HG03045 (cell line): ENCODE data around the gene ZDHHC1.

ENCODE experiments used
- ATAC-seq: cut with Tn5 transposase; IDR thresholded peaks from one replicate; pipeline ENCODE4 v1.9.1; 2021; ENCODE audit warnings: mild to moderate bottlenecking, moderate library complexity; ENCODE audit not compliant: unreplicated experiment

Gene ZDHHC1

DNA sequence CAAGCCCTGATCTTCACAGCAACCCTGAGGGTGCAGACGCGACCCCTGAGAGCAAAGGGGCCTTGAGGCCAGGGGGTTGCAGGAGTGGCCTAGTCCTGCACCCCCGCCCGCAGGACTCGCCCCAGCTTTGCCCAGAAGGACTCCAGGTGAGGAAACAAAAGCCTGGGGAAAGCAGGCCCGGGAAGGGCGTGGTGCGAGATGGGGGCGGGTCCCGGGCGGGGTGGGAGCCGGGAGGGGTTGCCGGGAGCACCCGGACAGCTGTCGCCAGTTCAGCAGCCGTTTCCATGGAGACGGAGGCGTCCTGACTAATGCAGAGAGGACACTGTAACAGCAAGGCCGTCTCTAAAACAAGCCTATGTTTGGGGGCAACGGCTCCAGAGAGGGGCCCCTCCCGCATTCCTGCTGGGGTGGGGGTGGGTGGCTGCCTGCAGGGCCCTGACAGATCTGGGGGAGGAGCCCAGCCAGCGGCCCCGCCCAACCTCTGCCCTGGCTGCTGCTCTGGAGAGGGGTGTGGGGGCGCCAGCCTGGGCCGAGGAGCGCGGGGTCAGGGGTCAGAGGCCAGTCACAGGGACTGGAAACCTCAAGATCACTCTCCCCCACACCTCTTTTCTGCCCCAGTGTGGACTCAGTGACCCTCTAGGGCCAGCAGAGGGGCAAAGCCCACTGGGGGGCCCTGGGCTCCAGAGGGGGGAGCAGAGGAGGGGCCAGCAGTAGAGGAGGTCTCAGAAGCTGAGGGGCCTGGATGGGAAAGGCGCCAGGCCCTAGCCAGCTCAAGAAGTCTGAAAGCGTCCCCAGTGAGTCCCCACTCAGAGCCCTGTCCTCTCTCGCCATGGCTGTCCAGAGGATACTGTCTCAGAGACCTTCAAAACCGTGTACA, 19.9 kb downstream of the ZDHHC1 start:
- ATAC-seq, result no peak

DNA sequence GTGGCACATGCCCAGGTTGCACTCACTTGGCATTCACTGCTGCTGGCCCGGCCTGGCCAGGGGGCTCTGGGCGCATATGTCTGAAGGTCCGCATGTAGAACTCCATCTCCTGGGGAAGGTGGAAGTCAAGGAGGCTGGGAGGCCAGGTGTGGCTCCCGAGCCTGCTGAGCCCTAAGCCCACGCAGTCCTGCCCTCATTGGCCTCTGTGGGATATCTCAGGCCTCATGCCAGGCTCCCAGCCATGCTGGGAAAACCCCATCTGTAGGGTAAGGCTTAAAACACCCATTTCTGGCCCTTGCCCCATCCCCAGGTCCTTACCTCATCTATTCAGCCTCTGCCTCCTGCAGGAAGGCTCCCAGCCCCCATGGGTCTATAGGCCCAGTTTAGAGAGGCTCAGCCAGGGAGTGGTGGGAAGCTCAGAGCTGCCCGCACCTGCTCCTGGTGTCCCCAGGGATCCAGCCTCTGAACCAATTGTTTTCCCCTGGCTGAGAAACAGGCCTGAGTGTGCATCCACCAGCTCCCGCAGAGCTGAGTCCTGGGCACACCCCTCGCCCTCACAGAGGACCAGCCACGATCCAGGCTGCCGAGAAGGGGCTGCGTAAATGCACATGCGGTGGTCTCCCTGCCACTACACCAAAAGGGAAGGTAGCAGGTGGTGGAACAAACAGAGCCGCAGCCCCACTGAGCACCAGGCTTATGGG, 20.7 kb downstream of the ZDHHC1 start:
- ATAC-seq, result no peak

DNA sequence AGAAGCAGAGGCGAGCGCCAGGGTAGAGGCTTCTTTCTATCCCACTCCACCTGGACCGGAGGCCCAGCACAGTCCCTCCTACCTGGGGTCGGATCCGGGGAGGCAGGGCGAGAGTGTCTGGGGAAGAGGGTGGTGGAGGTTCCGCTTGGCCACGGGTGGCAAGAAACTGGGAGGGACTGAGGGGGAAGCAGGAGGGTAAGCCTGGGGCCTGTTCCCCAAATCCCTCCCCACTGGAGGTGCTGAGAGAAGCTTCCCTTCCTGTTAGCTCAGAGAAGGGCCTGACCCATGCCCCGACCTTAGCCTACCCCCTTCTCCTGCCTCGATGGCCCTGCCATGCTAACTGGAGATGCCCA, 21.2 kb downstream of the ZDHHC1 start:
- ATAC-seq, result no peak

DNA sequence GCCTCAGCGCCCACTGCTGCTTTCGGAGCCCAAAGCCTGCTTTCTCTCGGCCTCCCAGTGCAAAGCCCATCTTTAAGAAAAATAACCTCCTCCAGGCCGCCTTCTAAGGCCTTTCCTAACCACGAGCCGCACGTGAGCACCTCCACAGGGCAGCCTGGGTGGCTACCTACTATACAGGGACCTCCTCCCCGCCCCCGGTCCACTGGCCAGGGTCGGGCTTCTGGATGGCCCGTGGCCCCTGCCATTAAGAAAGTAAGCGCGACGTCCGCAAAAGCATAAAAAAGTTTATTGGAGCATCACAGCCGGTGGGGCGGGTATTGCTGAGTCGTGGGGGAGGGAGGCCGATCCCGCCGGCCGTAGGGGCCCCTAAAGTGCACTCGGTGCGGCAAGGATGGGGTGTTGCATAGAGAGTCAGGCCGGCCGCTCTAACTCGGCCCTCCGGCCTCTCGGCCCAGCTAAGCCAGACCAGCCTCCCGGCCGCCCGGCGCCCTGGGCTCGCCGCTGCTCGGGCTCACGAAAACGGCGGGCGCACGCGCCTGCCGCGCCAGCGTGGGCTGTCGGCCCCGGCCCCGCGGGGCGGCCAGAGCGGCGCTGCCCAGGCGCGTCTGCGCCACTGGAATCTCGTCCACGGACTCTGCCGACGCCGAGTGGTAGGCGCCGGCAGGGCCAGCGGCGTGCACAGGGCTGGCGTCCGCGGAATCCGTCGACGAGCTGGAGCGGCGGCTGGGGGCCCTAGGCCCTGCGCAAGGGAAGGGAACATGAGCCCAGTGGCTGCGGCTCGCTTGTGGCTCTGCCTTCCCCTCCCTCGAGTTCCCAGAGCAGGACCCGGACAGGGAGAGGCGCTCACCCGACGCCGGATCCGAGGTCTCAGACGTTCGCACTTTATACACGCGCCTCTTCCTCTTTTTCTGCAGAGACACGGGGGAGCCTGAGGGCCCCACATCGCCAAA, 21.8 kb downstream of the ZDHHC1 start:
- no peak for ATAC-seq

DNA sequence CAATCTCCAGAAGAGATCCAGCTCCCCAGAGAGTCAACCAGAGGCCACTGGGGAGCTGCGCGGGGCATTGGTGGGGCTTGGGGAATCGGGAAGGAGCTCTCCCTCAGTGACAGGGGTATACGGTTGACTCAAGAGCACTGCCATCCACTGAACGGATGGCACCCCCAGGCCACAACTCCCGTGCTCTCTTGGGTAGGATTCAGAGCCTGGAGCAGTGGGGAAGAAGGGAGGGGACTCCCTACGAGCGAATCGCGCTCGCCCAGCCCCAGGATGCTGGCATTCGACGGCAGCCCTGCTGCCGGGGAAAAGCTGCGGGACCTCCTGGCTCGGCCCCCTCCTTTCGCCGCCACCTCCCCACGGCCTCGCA, 22.5 kb downstream of the ZDHHC1 start:
- ATAC-seq, result no peak

DNA sequence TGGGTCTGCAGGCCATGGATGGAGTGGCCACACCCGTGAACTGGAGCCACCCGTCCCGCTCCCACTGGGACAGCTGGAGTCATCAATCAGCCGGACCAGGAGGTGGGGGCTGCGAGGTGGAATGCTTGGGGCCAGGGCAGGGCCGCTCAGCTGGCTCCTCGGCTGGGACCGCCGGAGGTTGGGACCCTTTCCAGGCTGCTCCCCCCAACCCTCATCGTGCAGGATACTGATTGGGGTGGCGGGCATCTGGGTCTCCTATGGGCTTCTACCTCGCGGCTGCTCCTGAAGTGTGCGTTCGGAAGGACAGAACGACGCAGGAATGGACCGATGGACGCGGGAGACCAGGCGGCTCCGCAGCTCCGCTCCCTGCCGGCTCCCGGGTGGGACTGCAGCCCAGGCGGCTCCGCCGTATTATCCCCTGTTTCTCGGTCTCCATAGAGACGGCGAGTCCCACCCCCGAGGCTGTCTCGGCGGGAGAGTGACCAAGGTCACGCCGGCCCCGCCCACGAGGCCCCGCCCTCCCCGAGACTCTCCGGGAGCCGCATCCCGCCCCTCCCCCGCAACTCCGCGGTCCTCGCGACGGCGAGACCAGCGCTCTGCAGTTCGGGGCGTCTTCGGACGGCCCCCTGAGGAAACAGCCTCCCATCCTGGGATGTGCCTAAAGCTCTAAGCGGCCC, 23.0 kb downstream of the ZDHHC1 start, which contains the start of gene TPPP3:
TPPP3 (minus strand) TSS at position 388 of the 677 bp plus-strand sequence. CDS start 2,387 bp downstream, outside the sequence.
- ATAC-seq, result no peak

DNA sequence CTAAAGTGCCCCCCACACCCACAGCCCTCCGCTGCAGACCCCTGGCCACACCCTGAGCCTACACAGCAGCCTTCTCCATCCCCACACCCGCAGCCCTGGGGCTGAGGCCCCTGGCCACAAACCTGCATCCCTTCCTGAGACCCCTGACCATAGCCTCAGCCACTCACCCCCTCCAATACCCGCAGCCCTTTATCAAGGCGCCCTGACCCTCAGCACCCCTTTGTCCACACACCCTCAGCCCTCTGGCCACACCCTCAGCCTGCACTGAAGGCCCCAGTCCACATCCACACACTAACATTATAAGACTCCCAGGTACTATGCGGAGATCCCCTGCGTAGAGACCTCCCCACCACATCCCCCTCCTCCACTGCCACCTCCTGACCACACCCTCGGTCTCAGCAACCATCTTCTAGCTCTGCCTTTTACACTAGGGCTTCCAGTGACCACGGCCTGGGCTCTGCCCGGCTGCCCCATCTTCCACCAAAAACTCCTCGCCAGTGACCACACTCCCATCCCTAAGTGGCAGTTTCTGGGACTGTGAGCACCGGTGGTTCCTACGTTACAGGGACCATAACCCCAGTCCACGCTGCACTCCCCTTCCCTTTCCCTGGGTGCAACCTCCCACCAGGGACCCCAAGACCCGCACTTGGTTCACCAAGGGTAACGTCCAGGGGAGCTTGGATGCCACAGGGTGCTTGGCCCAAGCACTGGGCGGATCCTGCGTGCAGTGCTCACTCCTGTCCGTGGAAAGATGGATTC, 23.8 kb downstream of the ZDHHC1 start:
- no peak for ATAC-seq

DNA sequence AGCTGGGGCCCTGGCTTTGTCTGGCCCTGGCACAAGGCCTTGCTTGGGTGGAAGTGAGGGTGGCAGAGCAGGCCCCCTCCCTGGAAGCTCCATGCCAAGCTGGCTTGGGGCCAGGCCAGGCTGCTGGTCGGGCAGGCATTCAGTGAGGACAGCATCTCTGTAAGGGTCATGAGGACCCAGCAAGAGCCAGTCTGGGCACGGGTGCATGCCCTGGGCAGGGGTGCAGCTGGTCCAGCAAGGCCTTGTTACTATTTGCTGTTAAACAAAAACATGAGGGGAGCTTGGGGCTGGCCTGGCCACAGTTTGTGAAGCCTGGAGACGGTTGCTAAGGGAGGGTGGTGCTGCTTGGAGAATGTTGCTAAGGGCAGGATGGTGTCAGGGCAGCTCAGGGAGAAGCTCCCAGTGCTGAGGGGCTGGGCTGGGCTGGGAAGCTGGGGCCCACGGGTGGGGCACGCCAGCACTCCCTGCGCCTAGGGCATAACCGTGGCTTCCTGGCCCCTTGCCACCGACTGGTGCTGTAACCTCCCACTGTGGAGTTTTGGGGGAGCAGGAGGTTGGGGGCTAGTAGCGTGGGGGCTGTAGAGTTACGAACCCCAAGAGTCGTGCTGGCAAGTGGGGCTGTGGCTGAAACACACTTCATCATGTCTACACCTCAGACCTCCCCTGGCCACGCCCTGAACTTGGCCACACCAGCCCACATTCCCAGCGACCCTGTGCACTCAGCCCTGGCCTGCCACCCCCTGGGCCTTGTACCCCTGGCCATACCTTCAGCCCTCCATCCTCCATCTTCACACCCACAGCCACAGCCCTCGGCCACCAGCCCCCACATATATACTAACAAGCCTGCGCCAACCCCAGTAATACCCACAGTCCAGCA, 24.6 kb downstream of the ZDHHC1 start:
- no peak for ATAC-seq

DNA sequence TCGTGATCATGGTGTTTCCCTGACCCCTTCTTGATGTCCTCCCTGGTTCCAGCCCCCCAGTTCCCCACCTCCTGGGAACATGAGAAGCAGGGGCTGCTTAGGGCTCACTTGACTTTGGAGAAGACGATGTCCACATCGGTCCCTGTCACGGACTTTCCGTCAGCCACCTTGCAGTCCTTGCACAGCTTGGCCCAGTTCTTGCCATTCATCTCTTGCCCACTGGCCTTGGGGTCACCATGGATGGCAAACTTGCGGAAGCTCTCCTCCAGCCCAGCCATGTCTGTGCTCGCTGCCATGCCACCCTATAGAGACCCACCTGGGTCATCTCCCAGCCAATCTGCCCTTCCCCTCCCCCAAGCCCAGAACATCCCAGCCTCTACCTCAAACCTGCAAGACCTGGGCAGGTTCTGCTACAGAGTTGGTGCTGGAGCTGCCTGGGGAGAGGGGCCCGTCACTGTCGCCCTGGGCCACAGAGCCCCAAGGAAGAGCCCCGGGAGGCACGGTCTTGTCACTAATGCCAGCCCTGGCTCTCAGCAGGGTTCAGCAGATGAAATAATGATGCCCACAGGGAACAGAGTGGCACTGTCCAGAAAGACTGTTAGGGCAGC, 25.4 kb downstream of the ZDHHC1 start:
- ATAC-seq, result no peak

DNA sequence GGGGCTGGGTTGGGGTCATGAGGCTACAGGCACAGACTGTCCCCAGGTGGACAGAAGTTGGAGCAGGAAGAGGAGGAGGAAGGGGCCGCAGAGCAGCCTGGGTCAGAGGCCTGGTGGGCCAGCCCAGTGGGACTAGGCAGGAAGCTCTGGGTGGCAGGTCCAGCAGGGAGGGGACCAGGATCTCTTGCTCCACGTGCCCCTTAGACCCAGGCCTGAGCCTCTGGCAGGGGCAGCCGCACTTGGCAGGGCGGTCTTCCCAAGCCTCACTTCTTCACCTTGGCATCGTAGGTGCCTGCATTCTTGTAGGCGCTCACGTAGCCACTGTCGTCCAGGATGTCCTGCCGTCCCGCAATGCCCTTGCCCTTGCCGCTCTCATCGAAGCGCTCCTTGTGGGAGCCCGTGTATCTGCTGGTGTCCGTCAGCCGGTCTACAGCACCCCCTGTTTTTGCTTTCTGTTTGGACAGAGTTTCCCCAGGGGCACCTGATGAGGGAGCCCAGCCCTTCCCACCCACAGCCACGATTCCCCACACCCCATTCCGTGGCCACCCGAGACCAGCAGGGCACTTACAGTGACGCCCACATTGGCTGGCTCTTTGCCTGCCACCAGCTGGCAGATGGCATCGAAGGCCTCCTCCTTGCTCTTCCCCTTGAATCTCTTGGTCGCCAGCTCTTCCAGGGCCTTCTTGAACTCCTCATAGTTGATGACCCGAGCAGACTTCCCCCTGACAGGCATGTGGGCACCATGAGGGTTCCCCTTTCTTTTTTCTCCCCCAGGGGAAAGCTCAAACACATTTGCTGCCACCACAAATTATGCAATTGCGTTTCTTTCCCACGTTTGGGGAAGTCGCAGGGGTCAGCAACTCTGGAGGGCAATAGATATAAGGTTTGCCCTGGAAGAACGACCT, 26.1 kb downstream of the ZDHHC1 start:
- no peak for ATAC-seq

DNA sequence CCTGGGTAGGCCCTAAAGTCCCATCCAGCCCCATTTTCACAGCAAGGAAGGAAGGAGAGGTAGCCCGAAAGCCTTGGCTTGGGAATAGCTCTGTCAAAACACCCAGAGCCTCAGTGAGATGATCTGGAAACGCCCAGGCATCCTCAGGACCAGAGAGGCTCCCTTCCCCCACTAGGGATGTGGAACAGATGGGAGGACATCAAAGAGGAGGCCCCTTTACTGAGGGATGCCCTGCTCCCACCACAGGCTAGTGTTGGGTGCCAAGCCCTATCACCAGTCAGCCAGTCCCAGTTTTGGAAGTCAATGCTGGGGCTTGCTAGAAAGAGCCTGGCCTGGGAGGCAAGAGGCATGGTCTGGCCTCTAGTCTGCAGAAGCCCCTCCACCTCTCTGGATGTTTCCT, 27.7 kb downstream of the ZDHHC1 start:
- no peak for ATAC-seq

DNA sequence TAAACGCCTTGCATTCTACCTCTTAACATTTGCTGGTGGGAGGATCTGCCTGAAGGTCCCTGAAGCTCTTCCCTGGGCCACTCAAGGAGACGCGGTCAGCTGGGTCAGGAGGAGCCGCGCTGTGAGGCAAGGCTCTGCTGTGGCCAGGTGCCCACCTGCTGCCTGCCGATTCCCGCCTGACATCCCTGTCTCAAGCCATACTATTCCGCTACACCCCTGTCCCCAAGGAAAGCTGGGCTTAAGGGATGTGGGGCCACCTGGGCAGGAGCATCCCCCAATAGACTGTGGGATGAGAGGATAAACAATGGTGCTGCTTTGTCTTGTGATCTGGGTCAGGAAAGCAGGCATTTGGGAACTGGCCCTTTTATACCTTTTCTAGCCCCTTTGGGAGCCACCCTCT, 28.1 kb downstream of the ZDHHC1 start:
- no peak for ATAC-seq

DNA sequence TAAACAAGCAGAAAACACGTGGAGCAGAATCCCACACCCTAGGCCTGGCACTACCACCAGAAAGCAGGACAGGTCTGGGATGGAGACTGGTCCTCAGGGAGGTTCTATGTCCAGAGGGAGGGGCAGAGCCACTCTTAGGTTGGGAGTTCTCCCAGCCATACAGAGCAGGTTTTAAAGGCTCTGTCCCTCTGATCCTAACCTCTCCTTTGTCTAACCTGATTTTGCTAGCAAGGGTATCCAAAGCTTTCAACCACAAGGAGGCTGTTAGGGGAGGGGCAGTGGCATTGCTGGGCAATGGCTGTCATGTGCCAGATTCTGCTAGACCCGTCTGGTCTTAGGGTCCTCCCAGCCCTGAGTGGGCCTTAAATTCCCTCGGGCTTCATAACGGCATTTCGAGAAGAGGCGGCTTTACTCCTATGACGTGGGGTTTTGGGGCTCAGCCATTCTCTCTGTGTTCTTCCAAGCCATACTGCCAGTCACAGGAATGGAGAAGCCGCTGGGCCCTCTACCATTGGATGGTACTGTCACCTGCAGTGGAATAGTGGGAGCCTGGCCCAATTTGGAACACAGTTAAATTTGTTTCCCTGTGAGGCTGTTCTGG, 28.7 kb downstream of the ZDHHC1 start:
- ATAC-seq, result no peak

DNA sequence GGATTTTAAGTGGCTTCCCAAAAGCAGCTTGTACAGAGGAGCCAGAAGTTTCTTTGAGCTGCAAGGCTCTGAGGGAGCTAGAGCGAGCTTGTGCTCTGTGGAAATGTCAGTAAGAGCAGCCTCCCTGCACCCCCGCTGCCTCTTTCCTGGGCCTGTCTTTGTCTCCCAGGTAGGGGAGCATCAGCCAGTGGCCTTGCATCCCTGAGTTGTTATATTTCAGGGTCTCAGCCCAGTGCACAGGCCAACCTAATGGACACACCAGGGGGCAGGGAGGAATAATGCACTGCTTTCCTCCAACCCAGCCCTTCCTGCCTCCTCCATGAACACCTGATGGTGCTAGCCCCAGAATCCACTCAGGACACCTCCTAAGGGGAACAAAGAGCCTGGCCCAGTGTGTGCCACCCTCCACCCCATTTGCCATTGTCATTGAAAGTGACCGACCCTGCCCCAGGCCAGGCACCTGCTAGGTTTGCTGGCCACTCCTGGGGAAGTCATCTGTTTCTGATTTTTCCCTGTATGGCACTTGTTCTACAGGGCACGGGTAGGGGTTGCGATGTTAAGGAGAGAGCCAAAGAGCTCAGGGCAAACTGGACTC, 29.3 kb downstream of the ZDHHC1 start:
- no peak for ATAC-seq

DNA sequence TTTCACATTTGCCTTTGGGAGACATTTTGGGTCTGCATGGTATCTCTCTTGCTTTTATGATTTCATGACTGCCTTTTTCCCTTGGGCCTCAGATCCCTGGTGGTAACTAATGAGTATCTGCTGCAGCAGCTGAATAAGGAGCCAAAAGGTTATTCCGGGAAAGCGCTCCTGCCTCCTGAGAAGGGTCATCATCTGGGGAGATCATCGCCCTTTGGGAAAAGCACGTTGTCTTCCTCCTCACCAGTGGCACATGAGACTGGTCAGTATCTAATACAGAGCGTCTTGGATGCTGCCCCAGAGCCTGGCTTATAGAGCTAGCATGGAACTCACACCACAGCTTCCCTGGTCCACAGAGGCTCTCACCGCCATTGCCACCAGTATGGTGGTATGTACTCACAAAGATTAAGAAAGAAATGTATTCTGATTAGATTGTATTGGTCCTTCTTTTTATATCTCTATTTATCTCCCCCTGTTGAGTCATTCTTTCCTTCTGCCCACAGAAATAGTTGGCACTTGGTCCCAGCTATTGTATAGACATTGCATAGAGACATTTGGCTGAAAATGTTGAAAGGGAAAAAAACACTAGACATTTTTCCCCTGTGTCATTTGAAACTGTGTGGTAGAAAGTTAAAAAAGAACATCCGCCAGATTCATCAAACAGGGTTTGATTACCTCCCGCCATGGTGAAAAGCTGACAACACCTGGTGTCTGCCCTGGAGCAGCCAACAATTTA, 31.3 kb downstream of the ZDHHC1 start:
- ATAC-seq, result no peak

DNA sequence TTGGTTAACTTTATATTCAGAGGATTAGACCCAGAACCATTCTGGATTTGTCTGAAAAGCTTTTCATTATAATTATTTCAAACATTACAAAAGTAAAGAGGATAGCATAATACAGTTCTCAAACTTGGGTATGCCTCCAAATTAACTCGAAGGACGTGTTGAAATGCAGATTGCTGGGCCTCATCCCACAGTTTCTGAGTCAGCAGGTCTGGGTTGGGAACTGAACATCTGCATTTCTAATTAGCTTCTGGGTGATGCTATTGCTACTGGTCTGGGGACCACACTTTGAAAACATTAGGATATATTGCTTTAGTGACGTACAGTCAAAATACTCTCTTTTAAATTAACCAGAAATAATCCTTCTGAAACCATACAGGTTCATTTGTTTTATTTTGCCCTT, 33.0 kb downstream of the ZDHHC1 start:
- ATAC-seq, result no peak
